WI38 (cell line): ENCODE data around the gene ETV3.
A peak's percentile ranks its signal among the peaks of the same experiment; 100 is the strongest.

Experiments
- H3K4me3 ChIP-seq: 2 replicates; pipeline ENCODE4 v1.5.1; 2011; ENCODE audit warnings: low read depth, mild to moderate bottlenecking, control low read depth, low read length
- CTCF ChIP-seq: IDR thresholded peaks from 2 replicates; pipeline ENCODE4 v1.5.1; 2012; ENCODE audit warnings: low read depth, mild to moderate bottlenecking, control low read depth, low read length

Gene ETV3

GRCh38 chr1:157137408-157138219 is 581 bp downstream of the ETV3 start:
- no peak for TF ChIP-seq CTCF
- peak overlapping the region; percentile 96 for H3K4me3 ChIP-seq

- peak overlapping the region; percentile 96 for H3K4me3 ChIP-seq
- no peak for TF ChIP-seq CTCF
Measured at GRCh38 chr1:157137046-157137407, 1.2 kb downstream of the ETV3 start.

GRCh38 chr1:157136133-157136532 is 2.1 kb downstream of the ETV3 start:
- H3K4me3 ChIP-seq, result peak overlapping the region; percentile 96; the same call in 1 of the 2 replicates

DNA sequence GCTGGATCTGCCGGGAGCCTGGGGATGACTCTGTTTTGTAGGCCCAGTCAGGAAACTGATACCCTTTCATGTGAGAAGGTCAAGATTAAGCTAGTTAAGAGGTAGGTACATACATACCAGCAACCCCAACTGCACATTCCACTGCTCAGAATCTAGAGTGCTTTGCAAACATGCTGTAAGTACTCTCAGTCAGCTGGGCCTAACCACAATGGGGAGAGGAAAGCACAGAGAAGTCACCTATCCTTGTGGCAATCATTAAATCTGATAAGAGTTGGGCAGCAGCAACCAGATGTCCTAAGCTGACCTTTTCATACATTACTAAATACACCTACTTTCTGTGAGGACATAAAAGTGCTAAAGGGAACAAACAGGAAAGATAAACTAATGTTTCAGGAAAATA is 2.5 kb downstream of the ETV3 start:
- no peak for TF ChIP-seq CTCF
- H3K4me3 ChIP-seq, result no peak overlapping the region

More at GRCh38 chr1:157136133-157136532, 2.1 kb downstream of the ETV3 start:
- TF ChIP-seq CTCF, result no peak

- no peak for TF ChIP-seq CTCF
- no peak overlapping the region for H3K4me3 ChIP-seq
Measured at GRCh38 chr1:157135070-157135469, 3.1 kb downstream of the ETV3 start.

- H3K4me3 ChIP-seq, result no peak overlapping the region
- no peak for TF ChIP-seq CTCF
Measured at GRCh38 chr1:157134442-157134841, 3.8 kb downstream of the ETV3 start.

GRCh38 chr1:157133426-157133825 is 4.8 kb downstream of the ETV3 start:
- H3K4me3 ChIP-seq, result no peak overlapping the region
- no peak for TF ChIP-seq CTCF
